IMR-90 (cell line): ENCODE measurements around the gene FLVCR2.

Experiments
- BHLHE40 ChIP-seq: fragments of 150-350 bp; IDR thresholded peaks from 2 replicates; pipeline ENCODE4 v1.6.1; 2016; ENCODE audit warnings: mild to moderate bottlenecking, low read depth, low read length
- CHD1 ChIP-seq: IDR thresholded peaks from 2 replicates; pipeline ENCODE4 v1.6.1; 2012; ENCODE audit warnings: low read depth, low read length, improper control_type of control experiment
- CTCF ChIP-seq: conservative IDR thresholded peaks from 2 replicates; pipeline ENCODE4 v1.5.1; 2012; ENCODE audit warnings: mild to moderate bottlenecking, low read depth, low read length, improper control_type of control experiment
- ELK1 ChIP-seq: fragments of 150-350 bp; IDR thresholded peaks from 2 replicates; pipeline ENCODE4 v1.6.1; 2016; ENCODE audit warnings: low read depth, mild to moderate bottlenecking, low read length, moderate library complexity, borderline replicate concordance
- MAFK ChIP-seq: IDR thresholded peaks from 2 replicates; pipeline ENCODE4 v1.6.1; 2012; ENCODE audit warnings: low read depth, low read length, improper control_type of control experiment
- MXI1 ChIP-seq: IDR thresholded peaks from 2 replicates; pipeline ENCODE4 v1.6.1; 2012; ENCODE audit warnings: low read depth, mild to moderate bottlenecking, low read length, moderate library complexity, borderline replicate concordance
- NFE2L2 ChIP-seq: fragments of 150-350 bp; IDR thresholded peaks from 2 replicates; pipeline ENCODE4 v1.6.1; 2016; ENCODE audit warnings: low read depth, mild to moderate bottlenecking, low read length
- POLR2A ChIP-seq: IDR thresholded peaks from 2 replicates; pipeline ENCODE4 v1.6.1; 2012; ENCODE audit warnings: mild to moderate bottlenecking, low read depth, low read length
- RAD21 ChIP-seq: IDR thresholded peaks from 2 replicates; pipeline ENCODE4 v1.6.1; 2012; ENCODE audit warnings: low read length, improper control_type of control experiment
- RFX5 ChIP-seq: IDR thresholded peaks from 2 replicates; pipeline ENCODE4 v1.8.0; 2012; ENCODE audit warnings: low read depth, mild to moderate bottlenecking, low read length, moderate library complexity
- USF2 ChIP-seq: fragments of 150-350 bp; IDR thresholded peaks from 2 replicates; pipeline ENCODE4 v1.6.1; 2017; ENCODE audit warnings: mild to moderate bottlenecking, antibody characterized with exemption, low read length, low read depth

GRCh38 chr14:75612157-75612556 is 33.7 kb downstream of the FLVCR2 start:
- TF ChIP-seq RFX5 (no peak), CTCF (no peak), RAD21 (no peak), MXI1 (no peak), POLR2A (no peak), CHD1 (no peak), MAFK (no peak), BHLHE40 (no peak), USF2 (no peak), NFE2L2 (no peak), ELK1 (no peak)
